T-helper 2 cell (primary cell): ENCODE measurements around the gene IQSEC3.

Source experiments
- DNase-seq, 5 experiments: peaks; one replicate each; pipeline versions ENCODE4 v3.0.0 to v3.0.0-alpha.2; 2012 to 2022

Gene IQSEC3

GRCh38 chr12:80681-81190 is 14.2 kb downstream of the IQSEC3 start:
- DNase-seq = no peak

- DNase-seq = no peak
Observed at GRCh38 chr12:82740-83139, 16.2 kb downstream of the IQSEC3 start.

- DNase-seq = no peak
Observed at GRCh38 chr12:84056-84455, 17.5 kb downstream of the IQSEC3 start.

- no peak for DNase-seq
Observed at GRCh38 chr12:85191-85666, 18.7 kb downstream of the IQSEC3 start.

- no peak for DNase-seq
Observed at GRCh38 chr12:87315-87714, 20.7 kb downstream of the IQSEC3 start.

- no peak for DNase-seq
Observed at GRCh38 chr12:87856-88255, 21.3 kb downstream of the IQSEC3 start.

GRCh38 chr12:89653-90052 is 23.1 kb downstream of the IQSEC3 start:
- DNase-seq = no peak

- no peak for DNase-seq
Observed at GRCh38 chr12:91213-91612, 24.6 kb downstream of the IQSEC3 start.

GRCh38 chr12:93266-94005 is 26.9 kb downstream of the IQSEC3 start:
- DNase-seq = no peak

- DNase-seq = no peak
Observed at GRCh38 chr12:96543-96942, 30.0 kb downstream of the IQSEC3 start.

- no peak for DNase-seq
Observed at GRCh38 chr12:98924-99352, 32.4 kb downstream of the IQSEC3 start.

- DNase-seq = no peak
Observed at GRCh38 chr12:99605-100004, 33.0 kb downstream of the IQSEC3 start.

GRCh38 chr12:101969-102878 is 35.7 kb downstream of the IQSEC3 start:
- no peak for DNase-seq

GRCh38 chr12:102879-103168 is 36.3 kb downstream of the IQSEC3 start:
- no peak for DNase-seq

- DNase-seq = no peak
Observed at GRCh38 chr12:103169-103981, 36.8 kb downstream of the IQSEC3 start.

GRCh38 chr12:104551-105081 is 38.0 kb downstream of the IQSEC3 start:
- DNase-seq = peak in 1 of 5 experiments; percentile 29

GRCh38 chr12:105696-106095 is 39.1 kb downstream of the IQSEC3 start:
- DNase-seq = no peak

- DNase-seq = peak in 1 of 5 experiments; percentile 6
Observed at GRCh38 chr12:106118-106591, 39.6 kb downstream of the IQSEC3 start.

GRCh38 chr12:108594-108993 is 42.0 kb downstream of the IQSEC3 start:
- no peak for DNase-seq

GRCh38 chr12:109446-109845 is 42.9 kb downstream of the IQSEC3 start:
- DNase-seq = no peak

- no peak for DNase-seq
Observed at GRCh38 chr12:109872-110271, 43.3 kb downstream of the IQSEC3 start.

GRCh38 chr12:111699-112493 is 45.3 kb downstream of the IQSEC3 start:
- no peak for DNase-seq
